ENCODE measurements around the gene SNCA.

SNCA gene

GRCh38 chr4:89703829-89704590 lies 133.0 kb downstream of the SNCA start:
- TF ChIP-seq MAX (IDR thresholded peaks at IDR 0.05; ENCODE audit: low read depth, low read length) (no peak), POLR2A (IDR thresholded peaks at IDR 0.05; ENCODE audit: extremely low read depth, insufficient read length) (no peak), CTCF (IDR thresholded peaks at IDR 0.05; ENCODE audit: low read depth, low read length) (no peak), MYC (IDR thresholded peaks at IDR 0.05; ENCODE audit: low read depth, low read length) (no peak)
- H3K4me3 ChIP-seq (ENCODE audit: low read depth, low read length): no peak overlapping the region
- DNase-seq (ENCODE audit: low read depth): no peak

- TF ChIP-seq MAX (IDR thresholded peaks at IDR 0.05; ENCODE audit: low read depth, low read length) (no peak), CTCF (IDR thresholded peaks at IDR 0.05; ENCODE audit: low read depth, low read length) (no peak), MYC (IDR thresholded peaks at IDR 0.05; ENCODE audit: low read depth, low read length) (no peak), POLR2A (IDR thresholded peaks at IDR 0.05; ENCODE audit: extremely low read depth, insufficient read length) (no peak)
- no peak overlapping the region for H3K4me3 ChIP-seq (ENCODE audit: low read depth, low read length)
- DNase-seq (ENCODE audit: low read depth): no peak
Observed at GRCh38 chr4:89700766-89701423, 136.1 kb downstream of the SNCA start.

- TF ChIP-seq CTCF (IDR thresholded peaks at IDR 0.05; ENCODE audit: low read depth, low read length) (no peak), POLR2A (IDR thresholded peaks at IDR 0.05; ENCODE audit: extremely low read depth, insufficient read length) (no peak), MAX (IDR thresholded peaks at IDR 0.05; ENCODE audit: low read depth, low read length) (no peak), MYC (IDR thresholded peaks at IDR 0.05; ENCODE audit: low read depth, low read length) (no peak)
- H3K4me3 ChIP-seq (ENCODE audit: low read depth, low read length): no peak overlapping the region
- no peak for DNase-seq (ENCODE audit: low read depth)
Observed at GRCh38 chr4:89685690-89686089, 151.3 kb downstream of the SNCA start.

- no peak overlapping the region for H3K4me3 ChIP-seq (ENCODE audit: low read depth, low read length)
- DNase-seq (ENCODE audit: low read depth): no peak
- no peak for TF ChIP-seq POLR2A (IDR thresholded peaks at IDR 0.05; ENCODE audit: extremely low read depth, insufficient read length)
- TF ChIP-seq MAX (IDR thresholded peaks at IDR 0.05; ENCODE audit: low read depth, low read length): no peak
- TF ChIP-seq MYC (IDR thresholded peaks at IDR 0.05; ENCODE audit: low read depth, low read length): no peak
- TF ChIP-seq CTCF (IDR thresholded peaks at IDR 0.05; ENCODE audit: low read depth, low read length): no peak
Observed at GRCh38 chr4:89685277-89685676, 151.7 kb downstream of the SNCA start.

GRCh38 chr4:89684536-89684935 lies 152.4 kb downstream of the SNCA start:
- DNase-seq (ENCODE audit: low read depth): no peak
- no peak overlapping the region for H3K4me3 ChIP-seq (ENCODE audit: low read depth, low read length)
- TF ChIP-seq POLR2A (IDR thresholded peaks at IDR 0.05; ENCODE audit: extremely low read depth, insufficient read length): no peak
- no peak for TF ChIP-seq MAX (IDR thresholded peaks at IDR 0.05; ENCODE audit: low read depth, low read length)
- no peak for TF ChIP-seq CTCF (IDR thresholded peaks at IDR 0.05; ENCODE audit: low read depth, low read length)
- TF ChIP-seq MYC (IDR thresholded peaks at IDR 0.05; ENCODE audit: low read depth, low read length): no peak

Data from NB4 (cell line).